Fibroblast of peridontal ligament (primary cell): Measurements from ENCODE around the gene DENND2A.

Experiments used
- DNase-seq: peaks from one replicate; pipeline ENCODE4 v3.0.0-alpha.2; 2010; ENCODE audit errors: extremely low read depth

DENND2A gene

DNA sequence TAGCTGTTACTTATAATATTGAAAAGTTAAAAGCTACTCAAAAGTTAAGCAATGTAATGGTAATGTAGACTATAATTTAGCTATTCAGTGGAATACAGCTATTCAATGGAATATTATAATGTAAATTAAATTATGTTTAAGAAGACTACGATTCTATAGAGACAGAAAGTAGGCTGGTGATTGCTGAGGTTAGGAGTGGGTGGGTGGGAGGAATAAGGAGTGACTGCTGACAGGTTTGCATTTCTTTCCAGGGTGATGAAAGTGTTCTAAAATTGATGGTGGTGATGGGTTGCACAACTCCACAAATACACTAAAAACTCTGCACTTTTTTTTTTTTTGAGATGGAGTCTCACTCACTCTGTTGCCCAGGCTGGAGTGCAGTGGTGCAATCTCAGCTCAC lies 21.4 kb downstream of the DENND2A start:
- no peak for DNase-seq

DNA sequence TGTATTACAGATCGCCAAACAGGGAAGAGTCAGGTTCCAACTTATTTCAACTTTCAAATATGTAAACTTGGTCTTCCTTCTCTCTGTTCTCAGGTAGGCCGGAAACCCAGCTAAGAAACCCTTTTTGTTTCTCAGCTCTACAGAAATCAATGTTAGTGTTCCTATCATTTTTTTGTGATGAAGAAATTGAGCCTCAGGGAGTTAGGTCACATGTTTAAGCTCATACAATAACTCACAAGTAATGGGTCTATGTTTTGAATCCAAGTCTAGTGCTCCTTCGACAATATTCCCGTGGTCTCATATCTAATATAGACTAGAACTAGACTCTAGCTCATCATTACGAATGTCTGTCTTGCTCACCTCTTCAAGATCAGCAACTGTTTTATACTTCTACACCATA lies 22.3 kb downstream of the DENND2A start:
- DNase-seq = no peak

DNA sequence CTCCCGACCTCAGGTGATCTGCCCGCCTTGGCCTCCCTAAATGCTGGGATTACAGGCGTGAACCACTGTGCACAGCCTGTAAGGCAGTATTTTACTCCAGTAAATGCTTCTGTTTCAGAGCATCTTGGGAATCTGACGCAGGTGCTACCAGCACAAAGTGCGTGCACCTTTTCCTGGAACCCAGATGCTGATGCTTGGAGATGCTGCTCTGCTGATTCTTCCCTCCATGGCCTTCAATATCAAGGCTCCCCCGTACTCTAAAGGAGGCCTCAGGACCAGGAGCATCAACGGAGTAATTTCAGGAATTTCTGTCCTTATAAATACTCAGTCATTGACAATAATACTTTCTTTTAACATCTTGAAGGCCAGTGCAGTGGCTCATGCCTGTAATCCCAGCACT lies 23.5 kb downstream of the DENND2A start:
- no peak for DNase-seq

DNA sequence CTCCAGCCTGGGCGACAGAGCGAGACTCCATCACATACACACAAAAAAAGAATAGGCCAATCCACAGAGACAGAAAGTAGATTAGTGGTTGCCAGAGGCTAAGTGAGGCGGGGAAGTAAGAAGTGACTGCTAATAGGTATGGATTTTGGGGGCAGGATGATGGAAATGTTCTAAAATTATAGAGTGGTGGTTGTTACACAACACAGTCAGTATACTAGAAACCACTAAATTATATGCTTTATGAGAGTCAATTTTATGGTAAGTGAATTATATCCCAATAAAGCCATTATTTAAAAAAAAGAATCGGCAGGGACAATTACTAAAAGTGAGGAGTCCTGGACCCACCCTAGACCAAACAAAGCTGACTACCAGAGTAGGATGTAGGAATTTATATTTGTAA lies 24.3 kb downstream of the DENND2A start:
- no peak for DNase-seq

DNA sequence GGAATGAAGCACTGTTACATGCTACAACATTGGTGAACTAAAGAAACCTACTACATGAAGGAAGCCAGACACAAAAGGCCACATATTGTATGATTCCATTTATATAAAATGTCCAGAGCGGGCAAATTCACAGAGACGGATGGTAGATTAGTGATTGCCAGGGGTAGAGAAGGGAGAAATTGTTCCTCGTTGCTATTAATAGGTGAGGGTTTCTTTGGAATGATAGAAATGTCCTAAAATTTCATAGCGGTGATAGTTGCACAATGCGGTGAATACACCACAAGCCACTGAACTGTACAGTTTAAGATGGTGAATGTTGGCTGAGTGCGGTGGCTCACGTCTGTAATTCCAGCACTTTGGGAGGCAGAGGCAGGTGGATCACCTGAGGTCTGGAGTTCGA lies 29.0 kb downstream of the DENND2A start:
- DNase-seq = no peak

DNA sequence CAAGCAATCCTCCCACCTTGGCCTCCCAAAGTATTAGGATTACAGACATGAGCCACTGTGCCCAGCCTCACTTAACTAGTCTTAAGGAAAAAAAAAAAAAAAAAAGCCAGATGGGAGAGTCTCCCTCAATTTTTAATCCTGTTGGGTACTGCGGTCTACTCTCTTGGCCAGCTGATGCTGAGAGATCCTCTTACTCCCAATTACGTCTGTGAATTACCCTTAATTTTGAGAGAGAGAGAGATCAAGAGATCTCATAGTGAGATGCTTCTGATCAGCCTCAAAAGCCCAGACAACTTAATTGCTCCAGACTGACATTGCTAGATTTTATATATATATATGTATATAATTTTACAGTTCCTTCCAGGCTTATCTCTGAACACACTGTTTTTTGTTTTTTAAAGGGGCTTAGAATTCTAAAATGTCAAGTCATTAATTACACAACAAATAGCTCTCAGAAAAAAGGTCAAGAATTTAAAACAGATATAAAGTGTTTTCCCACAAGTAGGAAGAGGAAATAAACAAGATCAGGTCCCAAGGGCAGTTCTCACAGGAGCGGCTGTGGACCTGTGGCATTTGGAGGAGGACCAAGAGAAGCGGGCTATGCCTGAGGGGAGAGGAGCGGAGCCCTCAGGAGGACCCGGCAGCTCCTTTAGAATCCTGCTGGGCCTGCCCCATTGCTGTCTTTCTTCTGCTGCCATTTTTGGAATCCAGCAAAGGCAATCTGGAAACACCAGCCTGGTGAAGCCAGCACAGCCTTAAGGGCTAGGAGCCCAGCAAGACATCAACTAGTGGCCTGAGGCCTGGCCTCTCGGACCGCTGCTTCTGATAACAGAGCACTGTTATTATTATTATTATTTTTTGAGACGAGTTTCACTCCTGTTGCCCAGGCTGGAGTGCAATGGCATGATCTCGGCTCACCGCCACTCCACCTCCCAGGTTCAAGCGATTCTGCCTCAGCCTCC lies 30.1 kb downstream of the DENND2A start:
- no peak for DNase-seq

DNA sequence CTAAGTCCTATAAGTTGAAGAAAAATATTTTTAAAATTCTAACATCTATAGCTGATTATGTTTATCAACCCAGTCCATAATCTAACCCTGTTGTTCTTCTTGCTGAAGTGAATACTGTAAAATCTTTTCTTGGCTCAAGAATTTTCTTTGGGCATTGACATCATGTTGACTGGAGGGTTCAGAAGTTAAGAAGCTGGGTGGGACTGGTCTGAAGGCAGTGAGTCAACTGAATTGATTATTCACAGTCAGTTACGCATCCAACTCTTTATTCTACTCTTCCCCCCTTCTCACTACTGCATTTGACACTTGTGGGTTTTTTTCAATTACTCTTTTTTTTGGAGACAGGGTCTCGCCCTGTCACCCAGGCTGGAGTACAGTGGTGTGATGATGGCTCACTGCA lies 31.0 kb downstream of the DENND2A start:
- DNase-seq = peak; percentile 85

DNA sequence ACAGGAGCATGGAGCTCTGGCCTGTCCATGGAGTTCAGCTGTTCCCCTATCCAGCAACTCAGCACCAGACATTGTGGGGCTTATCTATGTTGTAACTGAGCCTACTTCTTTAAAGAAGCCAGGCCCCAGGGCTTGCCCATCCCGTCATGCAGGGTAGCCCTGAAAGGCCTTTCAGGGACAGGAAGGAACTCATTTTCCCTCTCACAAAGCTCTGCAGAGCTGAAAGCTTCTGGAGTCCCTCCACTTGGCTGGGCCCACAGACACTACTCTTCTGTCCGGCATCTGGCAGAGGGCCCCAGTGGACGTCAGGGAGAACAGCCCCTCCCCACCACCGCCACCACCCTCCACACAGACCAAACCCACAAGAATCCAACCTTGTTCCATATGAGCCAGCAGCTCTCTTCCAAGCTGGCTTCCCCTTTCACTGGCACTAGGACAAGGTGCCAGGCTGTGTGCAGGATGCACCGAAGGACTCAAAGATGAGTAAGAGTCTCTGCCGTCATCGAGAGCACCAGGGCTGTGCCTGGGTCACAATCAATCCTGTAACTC lies 33.1 kb downstream of the DENND2A start:
- DNase-seq = peak; percentile 71

DNA sequence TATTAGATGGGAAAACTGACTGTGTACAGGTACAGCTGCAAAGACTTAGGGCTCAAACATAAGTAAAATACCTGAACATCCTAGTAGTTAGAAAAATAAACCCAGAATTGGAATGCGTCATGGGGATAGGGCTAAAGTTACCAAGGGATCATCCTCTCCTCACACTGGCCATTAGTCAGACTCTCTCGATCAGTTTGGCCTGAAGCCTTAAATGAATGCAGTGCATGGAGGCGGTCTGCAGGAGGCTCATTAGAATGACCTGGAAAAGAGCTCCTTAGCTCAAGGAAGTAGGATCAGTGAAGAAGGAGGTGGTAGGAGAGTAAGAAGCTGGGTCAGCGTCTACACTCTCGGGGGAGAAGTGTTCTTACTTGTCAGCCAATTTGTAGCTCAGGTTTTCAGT lies 35.3 kb downstream of the DENND2A start:
- peak; percentile 41 for DNase-seq

DNA sequence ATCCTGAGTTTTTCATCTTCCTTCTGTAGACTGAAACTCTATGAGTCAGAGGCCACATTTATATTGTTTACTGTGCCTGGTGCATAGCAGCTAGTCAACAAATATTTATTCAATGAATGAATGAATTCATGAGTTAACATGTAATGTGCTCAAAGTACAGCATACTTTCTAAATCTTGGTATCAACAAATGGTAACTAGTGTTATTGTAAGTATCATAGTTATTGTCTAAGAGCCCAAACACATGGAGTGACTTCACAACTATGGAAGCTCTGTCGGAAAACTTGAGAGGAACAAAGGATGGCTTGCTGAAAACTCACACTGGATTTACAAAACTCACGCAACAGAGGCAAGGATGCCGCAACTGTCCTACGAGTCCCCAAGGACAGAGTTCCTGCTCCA lies 35.9 kb downstream of the DENND2A start:
- peak; percentile 75 for DNase-seq

DNA sequence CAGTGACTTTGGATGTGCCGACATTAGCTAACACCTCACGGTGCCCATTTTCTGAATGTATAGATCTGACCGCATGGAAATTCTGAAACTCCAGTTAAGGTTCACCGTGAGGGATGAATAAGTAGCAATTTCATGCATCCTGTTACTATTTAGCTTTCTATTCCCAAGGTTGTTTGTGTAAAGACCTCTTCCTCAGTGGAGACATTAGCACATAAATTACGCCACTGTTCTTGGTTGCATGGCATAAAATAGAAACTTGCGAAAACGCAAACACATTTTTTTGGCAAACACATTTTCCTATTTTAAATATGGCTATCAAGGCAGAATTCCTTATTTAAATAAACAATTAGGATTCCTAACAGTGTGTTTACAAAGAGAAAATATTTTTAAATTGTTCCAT lies 36.5 kb downstream of the DENND2A start:
- no peak for DNase-seq

DNA sequence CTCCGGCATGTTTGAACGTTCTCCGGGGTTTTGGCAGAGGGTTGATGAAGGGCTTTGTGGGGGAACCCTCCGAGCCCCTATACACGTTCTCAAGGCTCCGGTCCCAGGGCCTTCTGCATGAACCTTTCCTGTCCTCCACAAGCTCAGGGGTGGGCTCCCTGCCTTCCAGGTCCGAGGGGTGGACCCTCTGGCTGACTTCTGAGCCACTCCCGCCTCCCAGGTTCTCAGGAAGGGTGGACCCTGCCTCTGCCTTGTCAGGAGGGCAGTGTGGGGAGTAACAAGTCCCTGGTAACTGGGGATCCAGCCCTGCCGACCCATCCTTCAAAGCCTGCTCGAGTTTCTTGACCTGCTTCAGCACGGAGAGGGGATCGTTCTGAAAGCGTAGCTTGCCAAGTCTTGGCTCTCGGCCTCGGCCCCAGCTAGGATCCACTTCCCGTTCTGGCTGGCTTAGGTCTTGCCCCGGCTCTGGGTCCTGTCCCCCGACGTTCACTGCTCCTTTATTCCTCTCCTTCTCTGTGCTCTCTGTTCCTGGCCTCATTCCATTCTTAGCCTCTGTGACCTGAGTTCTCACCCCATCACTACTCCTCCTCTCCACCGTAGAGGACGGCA lies 38.9 kb downstream of the DENND2A start:
- DNase-seq = no peak

DNA sequence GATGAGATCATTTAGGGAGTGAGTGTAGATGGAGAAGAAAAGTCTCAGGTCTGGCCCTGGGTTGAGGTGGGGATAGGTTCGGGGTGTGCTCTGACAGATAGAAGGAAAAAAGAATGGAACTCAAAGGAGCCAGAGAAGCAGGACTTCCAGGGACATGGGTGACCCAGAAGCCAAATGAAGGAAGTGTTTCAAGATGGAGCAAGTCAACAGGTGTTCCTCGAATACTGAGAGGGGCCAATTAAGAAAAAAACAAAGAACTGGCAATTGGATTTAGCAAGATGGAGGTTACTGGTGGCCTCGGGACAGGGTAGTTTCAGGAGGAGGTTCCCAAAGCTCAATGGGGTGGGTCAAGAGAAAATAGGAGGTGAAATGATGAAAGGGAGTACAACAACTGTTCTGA lies 40.3 kb downstream of the DENND2A start:
- no peak for DNase-seq

DNA sequence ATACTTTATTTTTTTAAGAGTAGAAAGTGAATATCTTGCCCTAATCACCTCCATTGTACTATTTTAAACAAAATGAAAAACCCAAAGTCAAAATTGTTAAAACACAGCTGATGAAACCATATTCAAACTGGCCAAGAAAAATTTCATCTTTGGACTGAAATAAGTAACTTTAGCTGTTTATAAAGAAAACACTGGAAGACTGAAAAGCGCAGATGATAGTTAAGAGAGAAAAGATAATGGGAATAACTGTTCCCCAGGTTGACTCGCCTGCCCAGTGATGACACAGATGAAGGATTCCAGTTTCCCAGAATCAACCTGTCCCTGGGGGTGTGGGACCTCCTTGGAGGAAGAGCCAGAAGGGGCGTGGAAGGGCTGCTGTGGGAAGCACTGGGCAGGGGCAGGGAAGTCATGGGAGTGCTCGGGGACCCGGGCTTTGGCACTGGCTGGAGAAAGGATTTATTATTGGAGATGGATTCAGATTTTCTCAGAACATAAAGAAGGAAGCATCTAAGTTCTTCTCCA lies 43.1 kb downstream of the DENND2A start:
- peak; percentile 3 for DNase-seq

DNA sequence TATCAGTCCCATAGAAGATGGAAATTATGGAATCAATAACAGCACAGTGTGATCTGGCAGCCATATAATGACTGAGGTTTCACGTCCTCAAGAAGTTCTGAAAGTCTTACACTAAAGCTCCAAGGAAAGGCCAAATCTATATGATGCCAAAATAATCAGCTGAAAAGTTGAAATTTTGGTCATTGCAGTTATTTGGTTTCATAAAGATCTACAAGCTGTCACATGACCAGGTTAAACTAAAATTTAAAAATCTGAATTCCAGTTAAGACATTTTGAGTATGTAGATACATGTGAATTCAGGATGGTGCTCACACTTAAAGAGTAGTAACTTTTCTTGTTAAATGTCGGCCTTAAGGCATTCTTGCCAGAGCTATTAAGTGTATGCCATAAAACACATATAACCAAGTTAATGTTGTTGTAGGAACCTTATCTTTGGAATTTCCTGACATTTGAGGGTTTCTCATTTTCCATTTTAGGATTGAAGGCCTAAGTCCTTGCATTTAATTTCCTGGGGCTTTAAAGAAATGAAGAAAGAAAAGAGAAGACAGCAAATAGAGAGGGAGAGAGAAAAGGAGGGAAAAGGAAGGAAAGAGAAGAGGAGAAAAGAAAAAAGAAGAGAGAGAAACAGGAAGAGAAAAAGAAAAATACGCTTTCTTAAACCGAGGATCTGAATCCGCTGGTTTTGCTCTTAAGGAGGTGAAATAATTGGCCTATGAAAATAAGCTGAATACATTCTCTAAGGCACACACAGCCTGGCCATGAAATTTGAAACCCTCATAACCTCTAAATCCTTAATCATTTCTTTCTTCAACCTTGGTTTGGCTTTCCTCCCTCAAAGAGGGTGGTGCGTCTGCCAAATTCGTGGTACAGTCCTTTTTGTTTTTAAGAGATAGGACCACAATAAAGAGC lies 43.8 kb downstream of the DENND2A start:
- peak; percentile 85 for DNase-seq

DNA sequence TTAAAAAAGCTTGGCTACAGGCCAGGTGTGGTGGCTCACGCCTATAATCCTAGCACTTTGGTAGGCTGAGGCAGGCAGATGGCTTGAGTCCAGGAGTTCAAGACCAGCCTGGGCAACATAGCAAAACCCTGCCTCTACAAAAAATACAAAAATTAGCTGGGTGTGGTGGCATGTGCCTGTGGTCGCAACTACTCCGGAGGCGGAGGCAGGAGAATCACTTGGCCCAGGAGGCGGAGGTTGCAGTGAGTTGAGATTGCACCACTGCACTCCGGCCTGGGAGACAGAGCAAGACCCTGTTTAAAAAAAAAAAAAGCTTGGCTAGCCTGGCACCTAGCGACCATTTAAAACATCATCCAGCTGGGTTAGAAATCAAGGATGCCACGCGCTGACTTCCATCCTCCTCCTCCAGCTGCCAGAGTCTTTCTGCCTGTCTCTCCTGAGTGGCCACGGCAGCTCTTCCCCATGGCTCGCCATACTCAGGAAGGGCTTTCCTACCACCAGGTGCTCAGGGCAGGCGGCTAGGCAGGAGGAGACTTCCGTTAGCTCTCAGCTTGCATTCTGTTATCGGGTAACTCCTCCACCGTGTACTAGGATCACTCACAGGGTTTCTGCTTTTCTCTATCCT lies 45.0 kb downstream of the DENND2A start:
- no peak for DNase-seq

DNA sequence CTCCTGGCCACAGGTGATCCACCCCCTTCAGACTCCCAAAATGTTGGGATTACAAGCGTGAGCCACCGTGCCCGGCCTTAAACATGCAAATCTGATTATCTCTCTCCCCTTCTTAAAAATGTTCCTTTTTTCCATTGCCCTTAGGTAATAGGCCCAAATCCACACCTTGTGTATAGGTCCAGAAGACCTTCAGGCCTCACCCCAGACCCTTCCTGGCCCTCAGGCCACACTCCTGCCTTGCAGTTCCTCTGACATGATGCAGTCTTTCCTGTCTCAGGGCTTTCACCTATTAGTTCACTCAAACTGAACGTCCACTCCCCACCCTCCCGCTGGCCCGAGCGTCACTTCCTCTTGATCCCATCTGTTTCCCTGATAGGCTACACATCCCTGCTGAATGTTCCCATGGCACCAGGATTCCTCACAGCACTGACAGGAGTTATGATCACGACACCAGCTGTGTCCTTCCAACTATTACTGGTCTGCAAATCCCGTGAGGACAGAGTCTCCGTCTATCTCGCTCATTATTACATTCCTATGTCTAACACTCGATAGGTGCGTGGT lies 46.4 kb downstream of the DENND2A start:
- no peak for DNase-seq

DNA sequence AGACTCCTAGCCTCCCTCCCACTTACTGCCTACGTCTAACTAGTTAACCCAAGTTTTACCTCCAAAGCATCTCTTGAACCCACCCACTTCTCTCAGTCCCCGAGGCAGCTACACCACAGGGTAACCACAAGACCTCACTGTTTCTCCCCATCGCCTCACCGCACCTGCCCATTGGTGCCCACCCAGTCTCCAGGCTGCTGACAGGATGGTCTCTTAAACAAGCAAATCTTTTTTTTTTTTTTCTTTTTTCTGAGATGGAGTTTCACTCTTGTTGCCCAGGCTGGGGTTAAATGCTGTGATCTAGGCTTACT lies 47.0 kb downstream of the DENND2A start:
- DNase-seq = no peak

DNA sequence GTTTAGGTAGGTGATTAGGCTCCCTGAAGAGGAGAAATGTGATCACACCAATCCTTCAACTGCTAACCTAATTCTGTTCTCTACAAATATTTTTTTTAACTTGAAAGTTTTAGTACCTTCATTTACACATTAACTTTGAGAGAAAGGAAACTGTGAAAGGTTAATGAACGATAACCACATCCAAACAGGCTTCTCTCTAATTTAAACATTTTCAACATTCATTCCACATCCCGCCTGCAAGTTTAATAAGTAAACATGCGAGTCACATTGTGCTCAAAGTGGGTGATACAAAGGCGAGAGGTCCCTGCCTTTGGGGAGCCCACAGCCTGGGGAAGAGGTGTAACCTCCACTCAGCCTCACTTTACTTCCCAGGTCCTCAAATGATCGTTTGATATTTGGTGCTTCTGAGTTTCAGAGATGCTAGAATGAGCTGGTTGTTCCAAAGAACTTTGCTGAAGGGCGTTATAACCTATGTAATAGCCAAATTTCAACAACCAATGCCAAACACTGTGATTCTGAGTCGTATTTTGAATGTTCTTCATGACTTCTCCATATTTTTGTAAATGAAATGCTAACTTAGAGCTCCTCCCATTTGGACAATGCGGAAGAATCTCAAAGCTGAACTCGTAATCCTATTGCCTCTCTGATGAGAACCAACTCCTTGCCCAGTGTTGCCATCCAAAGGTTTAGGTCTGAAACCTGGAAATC lies 47.5 kb downstream of the DENND2A start:
- DNase-seq = no peak

DNA sequence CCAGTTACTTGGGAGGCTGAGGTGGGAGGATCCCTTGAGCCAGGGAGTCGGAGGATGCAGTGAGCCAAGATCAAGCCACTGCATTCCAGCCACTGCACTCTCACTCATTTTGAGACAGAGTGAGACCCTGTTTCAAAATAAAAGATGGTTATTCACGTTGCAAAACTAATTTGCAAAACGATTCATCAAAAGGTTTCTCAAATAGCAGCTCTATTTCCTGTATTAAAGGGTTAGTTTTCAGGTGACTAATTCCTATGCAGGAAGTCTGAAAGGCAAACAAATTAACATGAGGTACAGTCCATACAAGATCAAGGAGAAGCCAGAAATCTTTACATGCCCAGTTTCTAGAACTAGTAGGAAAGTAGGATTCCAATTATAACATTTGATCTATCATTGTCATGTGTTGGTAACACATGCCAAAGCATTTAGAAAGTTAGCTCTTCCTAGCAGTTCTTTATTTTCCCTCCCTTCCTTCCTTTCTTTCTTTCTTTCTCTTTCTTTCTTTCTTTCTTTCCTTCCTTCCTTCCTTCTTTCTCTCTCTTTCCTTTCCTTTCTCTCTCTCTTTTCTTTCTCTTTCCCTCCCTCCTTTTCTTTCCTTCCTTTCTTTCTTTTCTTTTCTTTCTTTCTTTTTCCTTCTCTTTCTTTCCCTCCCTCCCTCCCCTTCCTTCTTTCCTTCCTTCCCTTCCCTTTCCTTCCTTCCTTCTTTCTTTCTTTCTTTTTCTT lies 49.3 kb downstream of the DENND2A start:
- DNase-seq = no peak
